T-helper 1 cell treated with Interleukin-12 subunit alpha and Interleukin-12 subunit beta and Interleukin-4 antibody, amounts not matched to agents 30 μg/mL and 1 μg/mL, for 36 hours (primary cell): ENCODE results near the gene FNDC3A.
"Not testable (repeated sequence)": the region's sequence is repeated elsewhere in the genome, so short reads cannot be mapped to it uniquely, and the experiment has no call there.

Source experiments
- H3K27ac Mint-ChIP-seq: one replicate; pipeline ENCODE4 v1.8.0; 2021; ENCODE audit warnings: mild to moderate bottlenecking, mixed read lengths
- H3K27me3 Mint-ChIP-seq: one replicate; pipeline ENCODE4 v1.8.0; 2021; ENCODE audit warnings: low read depth, mixed read lengths
- H3K36me3 Mint-ChIP-seq: one replicate; pipeline ENCODE4 v1.8.0; 2021; ENCODE audit warnings: low read depth, mixed read lengths
- H3K4me1 Mint-ChIP-seq: one replicate; pipeline ENCODE4 v1.8.0; 2021; ENCODE audit warnings: low read depth, mixed read lengths
- H3K4me3 Mint-ChIP-seq: one replicate; pipeline ENCODE4 v1.8.0; 2021; ENCODE audit warnings: mild to moderate bottlenecking, moderate library complexity, mixed read lengths
- H3K9me3 Mint-ChIP-seq: one replicate; pipeline ENCODE4 v1.8.0; 2021; ENCODE audit warnings: mixed read lengths

FNDC3A gene

GRCh38 chr13:49140910-49141611 is 165.3 kb downstream of the FNDC3A start:
- Mint-ChIP-seq H3K27ac (no peak overlapping the region), H3K4me3 (no peak overlapping the region), H3K9me3 (no peaks in the 10 kb centered on the region), H3K36me3 (peaks cover 47% of the 10 kb centered on the region), H3K27me3 (no peaks in the 10 kb centered on the region), H3K4me1 (peaks cover 16% of the 10 kb centered on the region)

GRCh38 chr13:49146950-49147355 is 171.2 kb downstream of the FNDC3A start:
- peak overlapping the region; percentile 81 for H3K4me3 Mint-ChIP-seq
- peak overlapping the region; percentile 84 for H3K27ac Mint-ChIP-seq
- H3K4me1 Mint-ChIP-seq: peaks cover 19% of the 10 kb centered on the region
- peaks cover 41% of the 10 kb centered on the region for H3K9me3 Mint-ChIP-seq
- peaks cover 66% of the 10 kb centered on the region for H3K36me3 Mint-ChIP-seq
- no peaks in the 10 kb centered on the region for H3K27me3 Mint-ChIP-seq

GRCh38 chr13:49148405-49148804 is 172.7 kb downstream of the FNDC3A start:
- Mint-ChIP-seq H3K9me3 (peaks cover 44% of the 10 kb centered on the region), H3K4me3 (no peak overlapping the region), H3K27ac (no peak overlapping the region), H3K36me3 (peaks cover 63% of the 10 kb centered on the region), H3K27me3 (no peaks in the 10 kb centered on the region), H3K4me1 (peaks cover 19% of the 10 kb centered on the region)

GRCh38 chr13:49157955-49158584 is 182.4 kb downstream of the FNDC3A start:
- not testable (repeated sequence) for H3K4me3 Mint-ChIP-seq, H3K4me1 Mint-ChIP-seq, H3K27ac Mint-ChIP-seq, H3K27me3 Mint-ChIP-seq
- Mint-ChIP-seq H3K36me3 (peaks cover 45% of the 10 kb centered on the region), H3K9me3 (peaks cover 18% of the 10 kb centered on the region)

GRCh38 chr13:49163162-49163561 is 187.4 kb downstream of the FNDC3A start:
- Mint-ChIP-seq H3K9me3 (peaks cover 39% of the 10 kb centered on the region), H3K36me3 (peaks cover 67% of the 10 kb centered on the region)
- not testable (repeated sequence) for H3K4me3 Mint-ChIP-seq, H3K27me3 Mint-ChIP-seq, H3K4me1 Mint-ChIP-seq, H3K27ac Mint-ChIP-seq

GRCh38 chr13:49164712-49165111 is 189.0 kb downstream of the FNDC3A start:
- Mint-ChIP-seq H3K4me1 (peaks cover 3% of the 10 kb centered on the region), H3K27me3 (no peaks in the 10 kb centered on the region), H3K9me3 (peaks cover 39% of the 10 kb centered on the region), H3K4me3 (no peak overlapping the region), H3K36me3 (peaks cover 57% of the 10 kb centered on the region), H3K27ac (no peak overlapping the region)

GRCh38 chr13:49165798-49166752 is 190.4 kb downstream of the FNDC3A start:
- Mint-ChIP-seq H3K27me3 (no peaks in the 10 kb centered on the region), H3K36me3 (peaks cover 46% of the 10 kb centered on the region), H3K4me3 (no peak overlapping the region), H3K9me3 (peaks cover 35% of the 10 kb centered on the region), H3K27ac (no peak overlapping the region), H3K4me1 (peaks cover 3% of the 10 kb centered on the region)

- H3K4me1 Mint-ChIP-seq: no peaks in the 10 kb centered on the region
- H3K4me3 Mint-ChIP-seq: no peak overlapping the region
- peaks cover 20% of the 10 kb centered on the region for H3K36me3 Mint-ChIP-seq
- H3K27me3 Mint-ChIP-seq: no peaks in the 10 kb centered on the region
- no peak overlapping the region for H3K27ac Mint-ChIP-seq
- H3K9me3 Mint-ChIP-seq: no peaks in the 10 kb centered on the region
These were observed 195.6 kb downstream of the FNDC3A start for GRCh38 chr13:49171359-49171758.

GRCh38 chr13:49183672-49184325 is 208.1 kb downstream of the FNDC3A start:
- no peak overlapping the region for H3K4me3 Mint-ChIP-seq
- no peaks in the 10 kb centered on the region for H3K27me3 Mint-ChIP-seq
- H3K36me3 Mint-ChIP-seq: peaks cover 35% of the 10 kb centered on the region
- no peak overlapping the region for H3K27ac Mint-ChIP-seq
- no peaks in the 10 kb centered on the region for H3K9me3 Mint-ChIP-seq
- H3K4me1 Mint-ChIP-seq: no peaks in the 10 kb centered on the region

GRCh38 chr13:49184621-49185020 is 208.9 kb downstream of the FNDC3A start:
- Mint-ChIP-seq H3K27me3 (no peaks in the 10 kb centered on the region), H3K4me3 (no peak overlapping the region), H3K4me1 (no peaks in the 10 kb centered on the region), H3K27ac (no peak overlapping the region), H3K9me3 (no peaks in the 10 kb centered on the region), H3K36me3 (peaks cover 33% of the 10 kb centered on the region)

- H3K4me1 Mint-ChIP-seq: no peaks in the 10 kb centered on the region
- H3K27me3 Mint-ChIP-seq: no peaks in the 10 kb centered on the region
- H3K36me3 Mint-ChIP-seq: peaks cover 32% of the 10 kb centered on the region
- no peak overlapping the region for H3K27ac Mint-ChIP-seq
- H3K9me3 Mint-ChIP-seq: no peaks in the 10 kb centered on the region
- H3K4me3 Mint-ChIP-seq: no peak overlapping the region
These were observed 209.6 kb downstream of the FNDC3A start for GRCh38 chr13:49185264-49185663.

GRCh38 chr13:49190901-49191300 is 215.2 kb downstream of the FNDC3A start:
- Mint-ChIP-seq H3K4me1 (peaks cover 1% of the 10 kb centered on the region), H3K36me3 (peaks cover 34% of the 10 kb centered on the region), H3K27me3 (no peaks in the 10 kb centered on the region), H3K9me3 (no peaks in the 10 kb centered on the region), H3K4me3 (no peak overlapping the region), H3K27ac (no peak overlapping the region)

GRCh38 chr13:49206641-49207040 is 230.9 kb downstream of the FNDC3A start:
- H3K27me3 Mint-ChIP-seq: no peaks in the 10 kb centered on the region
- H3K9me3 Mint-ChIP-seq: no peaks in the 10 kb centered on the region
- H3K27ac Mint-ChIP-seq: no peak overlapping the region
- no peaks in the 10 kb centered on the region for H3K4me1 Mint-ChIP-seq
- H3K4me3 Mint-ChIP-seq: no peak overlapping the region
- peaks cover 37% of the 10 kb centered on the region for H3K36me3 Mint-ChIP-seq

GRCh38 chr13:49208619-49209018 is 232.9 kb downstream of the FNDC3A start:
- Mint-ChIP-seq H3K4me3 (no peak overlapping the region), H3K9me3 (no peaks in the 10 kb centered on the region), H3K27ac (no peak overlapping the region), H3K27me3 (no peaks in the 10 kb centered on the region), H3K36me3 (peaks cover 26% of the 10 kb centered on the region), H3K4me1 (no peaks in the 10 kb centered on the region)
